Transverse colon (tissue), 4 donors: ENCODE data around the gene C4BPB. TPM values are rescaled to one million over a fixed set of nuclear protein-coding genes. Genes with fewer than 3 reads are reported as not detected.

ENCODE experiments used
- DNase-seq: peaks from one replicate; pipeline ENCODE4 v3.0.0-alpha.2; 2019
- H3K27ac ChIP-seq, 4 donors: fragments of 200-600 bp; sonication (generic); 2 replicates each; pipeline ENCODE4 v1.5.1; 2016 to 2018; ENCODE audit warnings: inconsistent platforms in 4 of 4
- H3K27me3 ChIP-seq: fragments of 200-600 bp; sonication (generic); 2 replicates; pipeline ENCODE4 v1.5.1; 2017; ENCODE audit warnings: inconsistent platforms
- H3K36me3 ChIP-seq, 4 donors: fragments of 200-600 bp; sonication (generic); 2 replicates each; pipeline ENCODE4 v1.5.1; 2017 to 2019; ENCODE audit warnings: inconsistent platforms in 4 of 4
- H3K4me1 ChIP-seq, 4 donors: fragments of 200-600 bp; sonication (generic); 2 replicates each; pipeline ENCODE4 v1.5.1; 2017 to 2020; ENCODE audit warnings: inconsistent platforms in 4 of 4
- H3K4me3 ChIP-seq, 4 donors: fragments of 200-600 bp; sonication (generic); 1 replicate in 1 of 4; 2 replicates in 3 of 4; pipeline versions ENCODE4 v1.5.1 to v1.6.1; 2017 to 2019; ENCODE audit warnings: inconsistent platforms in 4 of 4
- H3K9me3 ChIP-seq, 2 donors: fragments of 200-600 bp; sonication (generic); 2 replicates each; pipeline ENCODE4 v1.5.1; 2017 to 2019; ENCODE audit warnings: inconsistent platforms in 2 of 2
- CTCF ChIP-seq, 5 experiments: fragments of 200-600 bp in 3 of 5; fragments of 450-650 bp in 2 of 5; sonication (generic) in 3 of 5; IDR thresholded peaks; 1 replicate in 2 of 5; 2 replicates in 3 of 5; pipeline ENCODE4 v1.5.1; 2016 to 2017; ENCODE audit warnings: antibody characterized with exemption in 5 of 5, inconsistent platforms in 3 of 5, mild to moderate bottlenecking in 2 of 5, moderate library complexity in 1 of 5
- EP300 ChIP-seq: sonication (generic); formaldehyde crosslinking; IDR thresholded peaks from one replicate; pipeline ENCODE4 v1.6.1; 2017; ENCODE audit warnings: antibody characterized with exemption, low read depth
- POLR2A ChIP-seq: fragments of 450-650 bp; IDR thresholded peaks from one replicate; pipeline ENCODE4 v1.6.1; 2016; ENCODE audit warnings: antibody characterized with exemption, mild to moderate bottlenecking, moderate library complexity
- POLR2AphosphoS5 ChIP-seq, 3 donors: sonication (generic); formaldehyde crosslinking; IDR thresholded peaks; one replicate each; pipeline ENCODE4 v1.6.1; 2016; ENCODE audit warnings: antibody characterized with exemption in 3 of 3
- WGBS, 2 donors: methylation state at CpG; one replicate each; pipeline ENCODE4 v1.1.5; 2018; ENCODE audit warnings: low coverage in 1 of 2; 5-methylcytosine and 5-hydroxymethylcytosine counted together
- in situ Hi-C, 4 donors: fragments of 200-750 bp; cut with MboI; loops; one replicate each; pipeline versions ENCODE4 v1.15.0 to v1.15.1; 2017; ENCODE audit warnings: low sequenced_read_pairs in 3 of 4, low pct_ligation_motif_present in 1 of 4, low pct_unique_long_range_greater_than_20kb in 1 of 4
- intact Hi-C: fragments of 100-400 bp; cut with DNase I; formaldehyde crosslinking; loops from one replicate; pipeline ENCODE4 v1.15.1; 2023; ENCODE audit warnings: low total_unique reads
- total RNA-seq, 4 donors: library from RNA; depleted of rRNA; stranded (reverse); fragments of >200 nt; gene quantifications; one replicate each; pipeline ENCODE4 v1.1.0, GENCODE V29; 2016

The C4BPB gene
- total RNA-seq, 4 donors from 2014 or later, result 3.7 to 16.8 (median 9.8) TPM; not detected in 1

- no peak within 1 kb of the TSS for H3K4me3 ChIP-seq
- TF ChIP-seq CTCF (IDR thresholded peaks at IDR 0.05) (no peak), EP300 (no peak), POLR2A (no peak), POLR2AphosphoS5 (IDR thresholded peaks at IDR 0.05) (no peak)
- intact Hi-C loops (no loop called here), in situ Hi-C loops (no loop called here)
- DNase-seq, result no peak
- H3K36me3 ChIP-seq, result no peaks in the 10 kb centered on the region
- H3K27me3 ChIP-seq, result no peaks in the 10 kb centered on the region
- H3K27ac ChIP-seq, result no peak within 1 kb of the TSS
- no peaks in the 10 kb centered on the region for H3K9me3 ChIP-seq
- H3K4me1 ChIP-seq, result peaks cover 0 to 10% (median 0%) of the 10 kb centered on the region in 4 donors
- 57 to 63% methylated on average over 7 of the region's 7 CpGs for WGBS, 2 donors
Observed at GRCh38 chr1:207103892-207104373, 15.3 kb downstream of the C4BPB start, which contains the start of gene C4BPA. Gene C4BPA (plus strand): TSS chr1:207104233. CDS start chr1:207113026, 8,793 bp downstream.

GRCh38 chr1:207109004-207109403, 20.3 kb downstream of the C4BPB start:
- no peak overlapping the region for H3K27ac ChIP-seq
- no peaks in the 10 kb centered on the region for H3K9me3 ChIP-seq
- 88% methylated on average over 3 of the region's 3 CpGs; no CpG with 5 or more reads in 1 of the 2 donors for WGBS, 2 donors
- no peak for TF ChIP-seq POLR2A
- no peaks in the 10 kb centered on the region for H3K36me3 ChIP-seq
- no peak for DNase-seq
- H3K4me3 ChIP-seq, result no peak overlapping the region
- intact Hi-C loops, result no loop called here
- H3K4me1 ChIP-seq, result peaks cover 0 to 4% (median 0%) of the 10 kb centered on the region in 4 donors
- no peaks in the 10 kb centered on the region for H3K27me3 ChIP-seq
- in situ Hi-C loops, result no loop called here

GRCh38 chr1:207112616-207113296, 24.1 kb downstream of the C4BPB start:
- in situ Hi-C loops (no loop called here), intact Hi-C loops (no loop called here)
- H3K9me3 ChIP-seq, result no peaks in the 10 kb centered on the region
- H3K4me1 ChIP-seq, result no peaks in the 10 kb centered on the region
- H3K27ac ChIP-seq, result no peak overlapping the region
- no peak for TF ChIP-seq POLR2A
- no peak for TF ChIP-seq CTCF (IDR thresholded peaks at IDR 0.05)
- TF ChIP-seq POLR2AphosphoS5 (IDR thresholded peaks at IDR 0.05), result no peak
- TF ChIP-seq EP300, result no peak
- no peak for DNase-seq
- H3K27me3 ChIP-seq, result no peaks in the 10 kb centered on the region
- no peak overlapping the region for H3K4me3 ChIP-seq
- H3K36me3 ChIP-seq, result no peaks in the 10 kb centered on the region
- 69 to 80% methylated on average over 1 to 2 of the region's 2 CpGs for WGBS, 2 donors

GRCh38 chr1:207115269-207115668, 26.6 kb downstream of the C4BPB start:
- in situ Hi-C loops, result no loop called here
- WGBS, 2 donors, result 74 to 91% methylated on average over 5 of the region's 5 CpGs
- no peak overlapping the region for H3K4me3 ChIP-seq
- DNase-seq, result no peak
- H3K4me1 ChIP-seq, result no peaks in the 10 kb centered on the region
- TF ChIP-seq POLR2AphosphoS5 (IDR thresholded peaks at IDR 0.05) (no peak), POLR2A (no peak), EP300 (no peak)
- no peaks in the 10 kb centered on the region for H3K27me3 ChIP-seq
- no peaks in the 10 kb centered on the region for H3K36me3 ChIP-seq
- intact Hi-C loops, result no loop called here
- H3K9me3 ChIP-seq, result no peaks in the 10 kb centered on the region
- no peak overlapping the region for H3K27ac ChIP-seq

- Histone ChIP-seq H3K9me3 (peaks cover 7 to 12% of the 10 kb centered on the region in 2 donors), H3K27me3 (no peaks in the 10 kb centered on the region), H3K4me1 (no peaks in the 10 kb centered on the region), H3K4me3 (no peak overlapping the region), H3K27ac (no peak overlapping the region), H3K36me3 (no peaks in the 10 kb centered on the region)
- DNase-seq, result no peak
- in situ Hi-C loops, result no loop called here
- TF ChIP-seq POLR2A (no peak), EP300 (no peak)
- intact Hi-C loops, result no loop called here
- 17 to 53% methylated on average over 1 to 3 of the region's 3 CpGs for WGBS, 2 donors
Observed at GRCh38 chr1:207124389-207124788, 35.7 kb downstream of the C4BPB start.
